T1000 (cell line): ENCODE data around the gene TBPL2.
"Not testable (repeated sequence)": the region's sequence is repeated elsewhere in the genome, so short reads cannot be mapped to it uniquely, and the experiment has no call there.

Experiments used
- DNase-seq: peaks from one replicate; lab custom pipeline; 2025; ENCODE audit warnings: mixed read lengths; lab: John Stamatoyannopoulos, UW

The TBPL2 gene

GRCh38 chr14:55404173-55404854 lies 36.1 kb downstream of the TBPL2 start:
- no peak for DNase-seq

GRCh38 chr14:55401751-55402150 lies 38.7 kb downstream of the TBPL2 start:
- no peak for DNase-seq

GRCh38 chr14:55399852-55400251 lies 40.6 kb downstream of the TBPL2 start:
- no peak for DNase-seq

GRCh38 chr14:55399183-55399582 lies 41.2 kb downstream of the TBPL2 start:
- no peak for DNase-seq

- DNase-seq: peak; percentile 31
Observed at GRCh38 chr14:55398679-55399078, 41.7 kb downstream of the TBPL2 start.

- no peak for DNase-seq
Observed at GRCh38 chr14:55389330-55389729, 51.1 kb downstream of the TBPL2 start.

GRCh38 chr14:55388160-55388559 lies 52.3 kb downstream of the TBPL2 start:
- DNase-seq: no peak

- no peak for DNase-seq
Observed at GRCh38 chr14:55387121-55387520, 53.3 kb downstream of the TBPL2 start.

- DNase-seq: no peak
Observed at GRCh38 chr14:55386037-55386808, 54.2 kb downstream of the TBPL2 start.

- no peak for DNase-seq
Observed at GRCh38 chr14:55384536-55384935, 55.9 kb downstream of the TBPL2 start.

GRCh38 chr14:55383541-55384140 lies 56.8 kb downstream of the TBPL2 start:
- DNase-seq: no peak

GRCh38 chr14:55383056-55383466 lies 57.4 kb downstream of the TBPL2 start:
- not testable (repeated sequence) for DNase-seq

- DNase-seq: no peak
Observed at GRCh38 chr14:55382483-55382882, 57.9 kb downstream of the TBPL2 start.

GRCh38 chr14:55381561-55381960 lies 58.9 kb downstream of the TBPL2 start:
- no peak for DNase-seq

- DNase-seq: no peak
Observed at GRCh38 chr14:55381040-55381439, 59.4 kb downstream of the TBPL2 start.

GRCh38 chr14:55377236-55377635 lies 63.2 kb downstream of the TBPL2 start:
- DNase-seq: no peak

GRCh38 chr14:55374771-55375170 lies 65.6 kb downstream of the TBPL2 start:
- DNase-seq: no peak

- DNase-seq: peak; percentile 24
Observed at GRCh38 chr14:55373784-55374705, 66.4 kb downstream of the TBPL2 start.

- DNase-seq: no peak
Observed at GRCh38 chr14:55372825-55373224, 67.6 kb downstream of the TBPL2 start.

GRCh38 chr14:55372423-55372822 lies 68.0 kb downstream of the TBPL2 start:
- no peak for DNase-seq

GRCh38 chr14:55370883-55371455 lies 69.4 kb downstream of the TBPL2 start:
- no peak for DNase-seq

- DNase-seq: no peak
Observed at GRCh38 chr14:55366271-55366670, 74.1 kb downstream of the TBPL2 start.
